ENCODE measurements around the gene LAMA5.

LAMA5 gene

GRCh38 chr20:62344782-62345181 lies 22.3 kb downstream of the LAMA5 start:
- no peak for DNase-seq

GRCh38 chr20:62344092-62344491 lies 23.0 kb downstream of the LAMA5 start:
- DNase-seq, result no peak

- DNase-seq, result no peak
These were observed 24.2 kb downstream of the LAMA5 start for GRCh38 chr20:62342910-62343309.

GRCh38 chr20:62339647-62340062 lies 27.5 kb downstream of the LAMA5 start:
- no peak for DNase-seq

- DNase-seq, result no peak
These were observed 28.9 kb downstream of the LAMA5 start for GRCh38 chr20:62338294-62338620.

- DNase-seq, result no peak
These were observed 29.4 kb downstream of the LAMA5 start for GRCh38 chr20:62337558-62338293.

GRCh38 chr20:62336775-62337557 lies 30.1 kb downstream of the LAMA5 start:
- no peak for DNase-seq

- no peak for DNase-seq
These were observed 30.8 kb downstream of the LAMA5 start for GRCh38 chr20:62336329-62336728.

GRCh38 chr20:62335532-62335931 lies 31.6 kb downstream of the LAMA5 start:
- DNase-seq, result no peak

- no peak for DNase-seq
These were observed 32.2 kb downstream of the LAMA5 start for GRCh38 chr20:62334881-62335280.

GRCh38 chr20:62333820-62334595 lies 33.1 kb downstream of the LAMA5 start:
- DNase-seq, result no peak

- DNase-seq, result no peak
These were observed 33.9 kb downstream of the LAMA5 start for GRCh38 chr20:62332989-62333819.

GRCh38 chr20:62332421-62332820 lies 34.7 kb downstream of the LAMA5 start:
- no peak for DNase-seq

- DNase-seq, result no peak
These were observed 35.8 kb downstream of the LAMA5 start for GRCh38 chr20:62331347-62331746.

- no peak for DNase-seq
These were observed 36.4 kb downstream of the LAMA5 start for GRCh38 chr20:62330576-62331317.

GRCh38 chr20:62329389-62330377 lies 37.4 kb downstream of the LAMA5 start:
- DNase-seq, result no peak

GRCh38 chr20:62328684-62329388 lies 38.3 kb downstream of the LAMA5 start:
- no peak for DNase-seq

GRCh38 chr20:62327726-62328495 lies 39.2 kb downstream of the LAMA5 start:
- no peak for DNase-seq

Data from C1 segment of cervical spinal cord (tissue), 14 donors.